ENCODE measurements around the gene AHSG.
"Not testable (repeated sequence)": the region's sequence is repeated elsewhere in the genome, so short reads cannot be mapped to it uniquely, and the experiment has no call there.

AHSG gene

DNA sequence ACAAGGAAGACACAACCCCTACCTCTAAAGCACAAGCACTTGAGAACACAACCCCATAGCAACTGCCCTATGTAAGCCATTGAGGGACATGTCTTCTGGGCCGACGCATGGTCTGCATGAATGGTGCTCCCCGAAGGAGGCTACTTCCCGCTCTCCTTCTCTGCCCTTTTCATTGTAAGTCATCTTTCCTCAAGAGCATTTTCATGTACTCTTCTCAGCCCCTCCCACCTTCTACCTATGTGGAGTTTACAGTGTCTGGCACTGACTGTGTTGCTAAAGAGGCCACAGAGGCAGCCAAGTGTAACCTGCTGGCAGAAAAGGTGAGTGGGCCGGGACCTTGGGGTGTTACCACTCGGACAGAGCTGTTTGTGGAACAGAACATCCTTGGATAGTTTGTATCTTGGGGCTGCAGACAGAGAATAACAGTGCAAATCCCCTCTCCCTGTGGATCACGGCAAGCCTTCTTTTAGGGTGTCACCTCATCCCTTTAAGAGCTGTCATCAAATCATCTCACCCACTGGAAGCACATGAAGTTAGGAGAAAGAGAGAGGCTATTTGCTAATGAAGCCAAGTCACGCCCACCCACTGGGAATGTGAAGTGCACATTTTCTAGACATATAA is 5.6 kb downstream of the AHSG start:
- DNase-seq = no peak

DNA sequence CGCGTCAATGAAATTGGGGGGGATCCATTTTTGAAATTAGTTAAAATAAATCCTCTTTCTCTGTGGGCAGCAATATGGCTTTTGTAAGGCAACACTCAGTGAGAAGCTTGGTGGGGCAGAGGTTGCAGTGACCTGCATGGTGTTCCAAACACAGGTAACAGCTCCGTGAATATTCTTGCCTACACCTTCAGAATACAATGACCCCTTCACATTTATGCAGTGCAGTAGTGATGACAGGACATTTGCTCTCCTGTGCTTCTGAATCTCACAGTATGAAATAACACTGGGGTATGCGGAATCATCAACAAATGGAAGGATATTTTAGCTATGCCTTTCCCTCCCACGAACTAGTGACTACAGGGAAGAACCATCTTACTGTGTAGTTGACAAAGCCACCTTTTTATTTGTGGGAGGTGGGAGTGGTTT is 6.9 kb downstream of the AHSG start:
- no peak for DNase-seq

DNA sequence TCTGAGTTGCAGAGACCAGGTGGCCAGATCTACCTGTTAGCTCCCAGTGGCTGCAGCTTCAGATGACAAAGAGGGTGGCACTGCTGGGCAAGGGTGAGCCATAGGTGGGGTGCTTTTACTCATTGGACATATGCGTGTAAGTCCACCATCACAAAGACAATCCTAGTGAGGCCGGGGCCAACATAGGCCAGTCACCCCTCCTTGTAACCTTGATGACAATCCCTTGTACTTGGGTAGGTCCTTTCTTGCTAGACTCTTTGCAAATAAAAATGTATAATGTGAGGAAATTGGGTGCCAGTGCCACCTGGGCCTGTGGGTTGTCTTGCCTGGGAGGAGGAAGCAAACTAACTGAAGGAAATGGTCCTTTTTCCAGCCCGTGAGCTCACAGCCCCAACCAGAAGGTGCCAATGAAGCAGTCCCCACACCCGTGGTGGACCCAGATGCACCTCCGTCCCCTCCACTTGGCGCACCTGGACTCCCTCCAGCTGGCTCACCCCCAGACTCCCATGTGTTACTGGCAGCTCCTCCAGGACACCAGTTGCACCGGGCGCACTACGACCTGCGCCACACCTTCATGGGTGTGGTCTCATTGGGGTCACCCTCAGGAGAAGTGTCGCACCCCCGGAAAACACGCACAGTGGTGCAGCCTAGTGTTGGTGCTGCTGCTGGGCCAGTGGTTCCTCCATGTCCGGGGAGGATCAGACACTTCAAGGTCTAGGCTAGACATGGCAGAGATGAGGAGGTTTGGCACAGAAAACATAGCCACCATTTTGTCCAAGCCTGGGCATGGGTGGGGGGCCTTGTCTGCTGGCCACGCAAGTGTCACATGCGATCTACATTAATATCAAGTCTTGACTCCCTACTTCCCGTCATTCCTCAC is 7.6 kb downstream of the AHSG start:
- no peak for DNase-seq

DNA sequence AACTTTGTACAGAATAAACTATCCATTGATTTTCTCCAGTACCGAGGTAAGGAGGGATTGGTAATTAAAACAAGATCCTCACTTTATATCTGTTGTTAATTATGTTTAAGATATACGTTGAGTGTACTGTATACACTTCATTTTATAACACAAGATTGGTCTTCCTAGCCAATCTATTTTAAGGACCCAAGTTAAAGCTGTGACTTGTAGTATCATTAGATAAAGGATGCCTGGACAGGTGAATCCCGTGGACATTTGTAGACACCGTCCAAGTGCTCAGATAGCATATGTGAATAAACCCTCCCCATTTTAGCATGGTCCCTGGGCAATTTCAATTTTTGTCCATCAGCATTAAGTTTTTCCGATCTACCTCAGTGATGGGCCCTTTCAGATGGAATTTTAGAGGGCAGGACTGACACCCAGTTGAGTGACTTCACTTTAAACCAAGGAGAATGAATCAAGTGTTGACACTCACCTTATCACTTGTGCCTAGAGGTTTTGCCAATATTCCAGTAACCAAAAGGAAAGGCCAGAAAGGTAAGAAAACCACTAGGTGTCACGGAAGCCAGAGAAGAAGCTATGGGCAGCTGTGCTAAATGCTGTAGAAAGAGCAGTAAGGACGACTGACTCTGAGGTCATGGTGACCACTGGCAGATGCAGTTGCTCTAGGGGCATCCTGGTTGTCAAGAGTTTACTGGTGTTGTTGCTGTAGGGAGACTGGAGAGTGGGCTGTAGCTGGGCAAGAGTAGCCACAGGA is 9.2 kb downstream of the AHSG start:
- DNase-seq = no peak

DNA sequence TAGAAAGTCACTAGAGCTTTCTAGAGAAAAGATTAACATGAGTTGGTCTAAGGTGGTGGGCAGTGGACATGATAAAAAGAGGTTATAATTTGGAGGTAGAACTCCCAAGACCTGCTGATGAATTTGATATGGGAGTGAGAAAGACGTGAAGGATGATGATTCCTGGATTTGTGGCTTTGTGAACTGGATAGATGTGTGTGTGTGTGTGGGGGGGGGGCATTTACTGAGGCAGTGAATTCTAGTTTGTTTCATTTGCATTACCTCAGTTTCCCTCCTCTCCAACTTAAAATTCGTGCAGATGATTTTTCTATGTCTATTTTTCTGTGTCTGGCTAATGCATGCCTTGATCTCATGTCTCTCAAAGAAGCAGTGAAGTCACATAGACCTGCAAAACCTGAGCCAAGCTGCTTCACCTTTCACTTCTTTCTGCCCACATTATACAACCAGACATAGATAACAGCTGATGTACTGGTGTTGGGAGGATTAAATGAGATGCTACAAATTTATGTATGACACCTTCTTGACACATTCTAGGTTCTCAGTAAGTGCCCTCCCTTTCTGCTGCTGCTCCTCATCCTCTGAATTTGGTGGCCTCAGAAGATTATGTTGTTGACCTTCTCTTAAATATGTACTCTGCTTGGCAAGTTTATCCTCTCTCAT is 9.9 kb downstream of the AHSG start:
- no peak for DNase-seq

DNA sequence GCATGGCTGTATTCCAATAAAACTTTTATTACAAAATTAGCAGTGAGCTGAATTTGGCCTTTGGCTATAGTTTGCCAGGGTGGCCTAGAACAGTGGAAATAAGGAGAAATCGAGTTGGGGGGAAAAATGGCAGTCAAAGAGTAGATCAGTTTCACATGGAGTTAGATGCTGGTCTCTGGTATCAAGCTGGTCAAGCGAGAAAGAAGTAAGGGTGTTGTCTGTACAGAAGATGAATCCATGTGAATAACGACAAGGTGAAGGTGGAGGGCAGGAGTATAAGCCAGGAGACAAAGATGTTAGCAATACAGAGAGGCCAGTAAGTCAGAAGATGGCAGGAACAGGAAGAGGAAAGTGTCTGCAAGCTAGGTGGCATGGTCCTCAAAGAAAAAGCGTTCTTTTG is 11.7 kb downstream of the AHSG start:
- DNase-seq = no peak

DNA sequence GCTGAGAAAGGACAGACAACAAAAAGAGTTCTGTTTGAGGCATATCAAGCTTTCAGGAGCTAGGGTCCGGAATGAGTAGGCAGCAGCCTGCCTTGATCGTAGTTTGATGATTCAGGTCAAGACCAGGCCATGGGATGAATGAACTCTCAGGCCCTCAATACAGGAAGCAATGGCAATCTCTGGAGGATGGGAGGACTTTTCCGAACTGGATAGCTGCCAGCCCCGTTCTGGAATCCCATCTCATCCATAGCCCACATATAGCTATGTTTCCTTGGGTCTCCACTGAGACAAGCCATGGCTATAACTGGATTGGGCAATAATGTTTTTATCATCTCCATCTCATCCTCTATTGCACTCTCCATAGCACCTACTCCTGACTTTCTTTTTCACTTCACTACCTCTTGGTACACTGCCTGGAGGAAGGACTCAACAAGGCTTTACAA is 12.8 kb downstream of the AHSG start:
- no peak for DNase-seq

DNA sequence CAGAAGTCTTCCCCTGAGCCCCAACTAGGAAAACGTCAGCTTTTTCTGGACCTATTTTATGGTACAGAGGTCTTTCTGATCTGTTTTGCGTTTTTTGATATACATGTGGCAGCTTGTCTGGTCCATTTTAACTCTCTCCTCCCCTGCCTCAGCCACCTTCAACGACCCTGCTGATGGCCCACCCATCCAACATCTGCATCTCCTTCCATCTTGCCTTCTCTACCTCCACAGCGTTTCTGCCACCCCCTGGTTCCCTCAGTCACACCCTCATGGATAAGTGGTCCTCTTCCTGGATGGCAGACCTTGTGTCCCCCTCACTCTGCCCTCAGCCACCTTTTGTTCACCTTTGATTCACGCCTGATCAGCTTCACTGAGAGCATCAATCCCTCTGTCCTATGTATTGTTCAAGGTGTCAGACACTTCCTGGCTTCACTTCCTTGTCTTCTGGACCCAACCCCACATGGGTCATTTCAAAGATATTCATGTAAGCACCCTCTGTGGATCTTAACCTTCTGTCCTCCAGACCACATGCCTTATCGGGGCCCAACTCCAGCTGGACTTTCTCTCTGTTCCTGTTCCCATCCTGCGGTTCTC is 13.5 kb downstream of the AHSG start:
- DNase-seq = no peak

DNA sequence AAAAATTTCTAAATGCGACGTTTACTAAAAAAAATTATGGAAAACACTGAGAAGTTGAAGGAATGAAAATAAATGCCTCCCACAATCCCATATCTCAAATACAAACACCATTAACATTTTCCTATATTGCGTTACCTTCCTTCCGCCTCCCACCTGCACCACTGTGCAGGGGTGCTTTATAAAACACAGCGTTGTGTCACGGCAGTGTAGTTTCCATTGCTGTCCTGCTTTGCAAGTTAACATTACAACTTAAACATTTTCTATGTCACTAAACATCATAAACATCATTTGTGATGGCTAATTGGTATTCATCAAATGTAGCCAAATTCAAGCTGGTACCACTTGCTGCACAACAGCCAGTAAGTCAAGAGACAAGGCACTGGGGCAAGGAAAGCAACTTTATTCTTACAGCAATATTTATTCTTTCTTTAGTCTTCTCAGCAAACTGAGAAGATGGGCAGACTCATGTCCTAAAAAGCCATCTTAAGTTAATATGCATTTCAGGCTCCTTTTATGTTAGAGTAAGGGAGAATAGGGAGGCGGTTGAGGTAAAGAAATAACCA is 15.1 kb downstream of the AHSG start:
- DNase-seq = no peak

DNA sequence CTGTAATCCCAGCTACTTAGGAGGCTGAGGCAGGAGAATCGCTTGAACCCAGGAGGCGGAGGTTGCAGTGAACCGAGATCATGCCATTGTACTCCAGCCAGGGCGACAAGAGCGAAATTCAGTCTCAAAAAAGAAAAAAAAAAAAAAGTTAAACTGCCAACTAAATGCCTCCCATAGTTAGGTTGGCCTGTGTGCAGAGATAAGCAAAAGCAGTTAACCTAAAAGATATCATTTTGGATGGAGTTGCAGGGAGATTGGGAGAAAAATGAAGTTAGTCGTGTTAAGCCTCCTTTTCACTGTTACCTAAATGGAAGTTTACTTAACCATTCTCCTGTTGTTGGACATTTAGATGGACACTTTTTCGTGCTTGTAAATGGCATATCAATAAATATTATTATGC is 15.9 kb downstream of the AHSG start:
- no peak for DNase-seq

DNA sequence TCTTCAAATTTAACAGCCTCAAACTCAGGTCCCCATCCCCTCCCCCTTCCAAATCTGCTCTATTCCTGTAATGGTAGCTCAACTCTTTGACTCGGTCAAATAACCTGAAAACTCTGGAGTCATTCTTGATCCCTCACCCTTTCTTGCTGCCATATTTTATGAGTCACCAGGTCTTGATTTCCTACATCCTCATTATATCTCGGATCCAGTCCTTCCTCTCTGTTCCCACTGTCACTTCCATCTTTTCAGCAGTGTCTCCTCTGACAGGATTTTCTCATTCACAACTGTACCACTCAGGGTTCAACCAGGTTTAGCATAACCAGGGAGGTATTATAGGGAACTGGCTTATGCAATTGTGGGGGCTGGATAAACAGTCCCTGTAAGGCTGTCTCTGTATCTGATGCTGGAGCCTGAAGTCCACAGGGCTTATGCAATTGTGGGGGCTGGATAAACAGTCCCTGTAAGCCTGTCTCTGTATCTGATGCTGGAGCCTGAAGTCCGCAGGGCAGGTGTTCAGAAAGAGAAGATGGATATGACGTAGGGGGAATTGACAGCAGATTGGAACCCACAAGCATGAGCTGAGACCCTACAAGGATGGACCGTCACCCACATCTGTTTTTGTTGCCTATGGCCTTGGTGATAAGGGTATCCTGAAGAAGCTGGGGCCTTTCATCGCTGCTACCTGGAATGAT is 18.2 kb downstream of the AHSG start:
- no peak for DNase-seq

DNA sequence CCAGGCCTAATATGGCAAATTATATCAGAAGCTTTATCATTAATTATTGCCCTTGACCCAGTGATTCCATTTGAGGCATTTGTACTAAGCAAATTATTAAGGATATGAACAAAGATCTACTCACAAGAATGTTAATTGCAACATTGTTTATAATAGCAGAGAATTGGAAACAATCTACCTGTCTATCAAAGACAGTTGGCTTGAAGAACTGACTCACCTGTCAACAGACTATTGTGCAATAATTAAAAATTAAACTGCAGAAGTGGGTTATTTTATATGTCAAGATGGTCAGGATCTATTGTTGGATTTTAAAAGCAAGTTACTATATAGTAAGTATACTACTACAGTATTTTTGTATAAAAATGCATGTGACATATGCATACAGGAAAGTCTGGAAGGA is 20.6 kb downstream of the AHSG start:
- DNase-seq = no peak

DNA sequence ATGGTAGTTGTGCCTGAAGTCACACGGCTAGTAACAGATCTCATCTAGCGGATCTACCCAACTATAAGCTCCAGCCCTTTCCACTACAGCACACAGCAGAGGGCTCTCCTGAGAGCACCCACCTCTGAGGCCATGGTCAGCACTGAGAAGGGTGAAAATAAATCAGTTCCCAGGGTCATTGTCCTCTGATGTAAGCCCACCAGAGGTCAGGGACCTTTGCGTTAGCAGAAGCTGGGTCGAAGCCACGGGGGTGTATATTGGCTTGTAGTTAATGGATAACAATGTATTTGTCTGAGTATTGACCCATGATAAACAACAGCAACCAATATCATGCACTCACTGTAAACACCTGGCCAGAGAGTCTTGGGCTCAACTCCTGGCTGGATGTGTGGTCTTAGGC is 21.3 kb downstream of the AHSG start:
- not testable (repeated sequence) for DNase-seq

DNA sequence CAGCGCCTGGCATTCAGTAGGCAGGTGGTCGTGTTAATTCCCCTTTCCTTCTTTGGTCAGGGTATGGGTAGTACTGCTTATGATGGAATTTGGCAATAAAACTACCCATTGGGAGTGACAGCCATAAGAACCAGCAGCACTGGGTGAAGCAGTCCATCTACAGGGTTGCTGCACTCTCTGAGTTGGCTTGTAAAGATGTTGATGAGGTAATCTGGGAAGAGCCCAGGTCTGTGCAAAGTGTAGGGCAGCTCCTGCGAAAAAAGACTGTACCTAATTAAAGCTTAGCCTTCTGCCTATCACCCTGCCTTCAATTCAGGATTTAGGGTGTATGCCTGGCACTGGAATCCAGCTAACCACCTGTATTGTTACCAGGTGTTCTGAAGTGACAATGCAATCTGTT is 22.7 kb downstream of the AHSG start:
- no peak for DNase-seq

DNA sequence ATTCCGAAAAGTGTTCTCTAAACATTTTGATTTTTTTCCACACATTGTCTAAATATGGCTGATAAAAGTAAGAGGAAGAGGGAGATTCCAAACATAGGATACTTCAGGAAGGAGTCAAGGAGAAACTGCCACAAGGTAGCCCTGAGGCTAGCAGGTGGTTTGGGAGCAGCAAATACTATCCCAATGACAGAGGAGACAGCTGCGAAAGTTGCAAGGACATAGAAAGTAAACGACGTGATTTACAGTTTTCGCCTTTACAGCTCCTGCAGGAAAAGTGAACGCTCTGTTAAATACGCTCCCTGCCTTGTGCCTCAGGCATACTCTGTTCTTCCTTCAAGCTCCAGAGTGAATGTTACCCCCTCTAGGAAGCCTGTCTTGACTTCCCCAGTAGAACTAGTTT is 23.7 kb downstream of the AHSG start:
- DNase-seq = no peak

DNA sequence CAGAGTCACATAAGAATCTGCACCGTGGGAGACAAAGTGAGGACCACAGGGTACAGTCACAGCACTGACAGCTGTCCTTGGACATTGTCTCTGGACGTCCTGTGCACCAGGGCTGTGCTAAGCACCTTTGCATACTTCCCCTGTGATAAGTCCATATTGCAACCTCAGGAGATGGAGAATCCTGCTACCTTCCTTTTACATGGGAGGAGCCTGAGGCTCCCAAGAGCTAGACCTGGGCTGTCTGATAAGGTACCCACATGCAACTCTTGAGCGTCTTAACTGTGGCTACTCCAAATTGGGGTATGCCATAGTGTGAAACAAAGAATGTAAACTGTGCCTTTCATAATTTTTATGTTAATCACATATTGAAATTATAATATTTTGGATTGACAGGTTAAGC is 24.8 kb downstream of the AHSG start:
- DNase-seq = no peak

DNA sequence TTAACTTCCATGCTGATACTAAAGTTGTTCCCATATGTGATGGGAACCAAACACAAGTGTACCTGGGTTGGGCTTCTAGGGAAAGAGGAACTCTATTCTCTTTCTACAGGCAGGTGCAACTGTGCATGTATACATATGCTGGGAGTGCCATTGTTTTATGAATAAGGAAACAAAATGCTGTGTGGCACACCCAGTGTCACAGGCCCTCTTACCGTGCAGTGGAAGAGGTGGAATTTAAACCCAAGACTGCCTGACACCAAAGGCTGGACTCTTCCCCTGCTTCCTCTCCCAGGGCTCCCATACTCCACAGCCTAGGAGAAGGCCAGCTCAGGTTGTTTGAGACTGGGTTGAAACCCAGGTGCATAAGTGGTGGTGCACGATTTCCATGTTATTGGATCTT is 25.4 kb downstream of the AHSG start:
- DNase-seq = no peak

DNA sequence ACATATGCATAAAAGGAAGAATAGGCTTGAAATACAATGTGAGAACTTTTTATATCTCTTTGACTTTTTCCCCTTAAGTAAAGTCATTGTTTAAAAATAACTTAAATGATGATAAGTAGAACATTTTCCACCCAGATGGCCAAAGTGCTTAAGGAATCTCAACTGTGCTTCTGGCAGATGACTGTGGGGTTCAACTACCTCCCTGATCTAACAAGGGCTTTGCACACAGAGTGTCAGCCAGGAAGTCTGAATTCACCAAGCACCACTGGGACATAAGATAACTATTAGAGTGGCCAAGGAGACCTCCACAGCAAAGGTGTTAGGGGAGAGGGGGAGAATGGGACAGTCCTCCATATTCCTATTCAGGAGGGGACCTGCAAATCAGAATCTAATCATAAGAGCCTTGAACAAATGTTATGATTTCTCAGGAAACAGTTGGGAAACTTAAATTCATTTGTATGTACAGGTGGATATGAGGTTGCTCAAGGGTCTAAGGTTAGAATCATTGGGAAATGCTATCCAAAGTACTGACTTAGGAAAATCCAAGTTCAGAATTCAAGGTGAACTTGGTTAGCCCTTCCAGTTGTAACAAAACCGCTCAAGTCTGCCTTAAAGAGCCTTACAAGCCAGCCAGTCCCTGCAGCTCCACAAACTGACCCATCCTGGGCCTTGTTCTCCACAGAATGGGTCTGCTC is 27.1 kb downstream of the AHSG start, which contains the start of gene FETUB:
TSS of gene FETUB (plus strand) at position 622 of the 695 bp plus-strand sequence. CDS start at position 684, 62 bp downstream.
- no peak for DNase-seq

DNA sequence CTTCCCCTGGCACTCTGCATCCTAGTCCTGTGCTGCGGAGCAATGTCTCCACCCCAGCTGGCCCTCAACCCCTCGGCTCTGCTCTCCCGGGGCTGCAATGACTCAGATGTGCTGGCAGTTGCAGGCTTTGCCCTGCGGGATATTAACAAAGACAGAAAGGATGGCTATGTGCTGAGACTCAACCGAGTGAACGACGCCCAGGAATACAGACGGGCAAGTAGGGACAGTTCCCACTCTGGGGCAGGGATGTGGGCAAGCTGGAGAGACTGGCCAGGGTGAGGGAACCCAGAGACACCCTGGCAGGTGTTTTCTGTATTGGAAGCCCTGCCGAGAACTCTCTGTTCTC is 27.6 kb downstream of the AHSG start:
- no peak for DNase-seq

DNA sequence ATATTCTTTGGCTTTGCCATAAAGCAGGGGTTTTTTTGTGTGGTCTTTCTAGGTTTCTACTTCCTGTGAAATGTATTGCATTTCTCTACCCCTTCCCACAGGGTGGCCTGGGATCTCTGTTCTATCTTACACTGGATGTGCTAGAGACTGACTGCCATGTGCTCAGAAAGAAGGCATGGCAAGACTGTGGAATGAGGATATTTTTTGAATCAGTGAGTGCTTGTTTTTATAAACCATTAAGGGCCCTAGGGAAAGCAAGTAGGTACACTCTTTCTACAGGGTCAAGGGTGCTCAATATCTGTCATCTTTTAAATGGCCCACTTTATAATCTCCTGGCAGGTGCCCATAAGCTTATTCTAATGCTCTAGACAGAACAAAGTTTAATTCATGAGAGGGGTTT is 28.1 kb downstream of the AHSG start:
- DNase-seq = no peak

DNA sequence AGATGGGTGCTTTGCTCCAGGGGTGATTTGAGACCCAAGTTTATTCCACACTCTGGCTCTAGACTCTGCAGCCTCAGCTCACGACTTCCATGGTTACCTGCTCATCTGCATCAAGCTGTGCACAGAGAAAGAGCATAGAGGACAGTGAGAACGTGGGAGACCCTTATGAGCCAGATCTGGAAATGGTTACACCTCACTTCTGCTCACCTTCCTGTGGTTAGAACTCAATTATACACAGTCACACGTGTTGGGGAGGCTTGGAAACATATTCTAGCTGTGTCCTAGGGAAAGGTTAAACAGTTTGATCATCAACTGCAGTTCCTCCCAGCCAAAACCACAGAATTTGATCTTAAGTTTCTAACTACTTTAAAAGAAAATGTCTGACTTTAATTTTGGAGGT is 29.2 kb downstream of the AHSG start:
- no peak for DNase-seq
